GM12865 (cell line): Measurements from ENCODE around the gene KIRREL3.

ENCODE experiments used
- DNase-seq: peaks from one replicate; pipeline ENCODE4 v3.0.0; 2010; ENCODE audit warnings: low read depth
- H3K4me3 ChIP-seq: 2 replicates; pipeline ENCODE4 v1.5.1; 2011; ENCODE audit warnings: mild to moderate bottlenecking, low read depth, low read length, control low read depth
- TF ChIP-seq, protein P1 (sequence below): IDR thresholded peaks from 2 replicates; pipeline ENCODE4 v1.5.1; 2011; ENCODE audit warnings: low read length, control low read depth, low read depth, inconsistent platforms; ENCODE audit not compliant: insufficient read depth; ENCODE audit errors: missing control alignments

Gene KIRREL3

DNA sequence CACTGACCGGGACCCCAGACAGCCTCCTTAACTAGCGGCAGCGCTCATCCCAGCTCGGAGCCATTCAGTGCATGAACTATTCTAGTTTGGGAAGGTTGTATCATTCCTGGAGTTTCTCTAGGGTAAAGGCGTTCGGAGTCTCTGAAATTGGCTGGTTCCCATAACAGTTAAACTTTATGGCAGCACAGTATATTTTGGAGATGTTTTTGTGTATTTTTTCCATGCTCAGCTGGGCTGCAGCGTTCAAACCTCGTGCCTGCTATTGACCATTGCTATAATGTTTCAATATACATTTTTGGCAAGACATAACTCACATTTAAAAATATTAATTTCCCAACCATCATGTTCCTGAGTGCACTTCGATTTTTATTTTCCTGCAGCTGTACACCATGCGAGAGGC, 475.4 kb downstream of the KIRREL3 start:
- DNase-seq = no peak
- TF ChIP-seq, protein P1, sequence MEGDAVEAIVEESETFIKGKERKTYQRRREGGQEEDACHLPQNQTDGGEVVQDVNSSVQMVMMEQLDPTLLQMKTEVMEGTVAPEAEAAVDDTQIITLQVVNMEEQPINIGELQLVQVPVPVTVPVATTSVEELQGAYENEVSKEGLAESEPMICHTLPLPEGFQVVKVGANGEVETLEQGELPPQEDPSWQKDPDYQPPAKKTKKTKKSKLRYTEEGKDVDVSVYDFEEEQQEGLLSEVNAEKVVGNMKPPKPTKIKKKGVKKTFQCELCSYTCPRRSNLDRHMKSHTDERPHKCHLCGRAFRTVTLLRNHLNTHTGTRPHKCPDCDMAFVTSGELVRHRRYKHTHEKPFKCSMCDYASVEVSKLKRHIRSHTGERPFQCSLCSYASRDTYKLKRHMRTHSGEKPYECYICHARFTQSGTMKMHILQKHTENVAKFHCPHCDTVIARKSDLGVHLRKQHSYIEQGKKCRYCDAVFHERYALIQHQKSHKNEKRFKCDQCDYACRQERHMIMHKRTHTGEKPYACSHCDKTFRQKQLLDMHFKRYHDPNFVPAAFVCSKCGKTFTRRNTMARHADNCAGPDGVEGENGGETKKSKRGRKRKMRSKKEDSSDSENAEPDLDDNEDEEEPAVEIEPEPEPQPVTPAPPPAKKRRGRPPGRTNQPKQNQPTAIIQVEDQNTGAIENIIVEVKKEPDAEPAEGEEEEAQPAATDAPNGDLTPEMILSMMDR = no peak
- H3K4me3 ChIP-seq = no peak overlapping the region

DNA sequence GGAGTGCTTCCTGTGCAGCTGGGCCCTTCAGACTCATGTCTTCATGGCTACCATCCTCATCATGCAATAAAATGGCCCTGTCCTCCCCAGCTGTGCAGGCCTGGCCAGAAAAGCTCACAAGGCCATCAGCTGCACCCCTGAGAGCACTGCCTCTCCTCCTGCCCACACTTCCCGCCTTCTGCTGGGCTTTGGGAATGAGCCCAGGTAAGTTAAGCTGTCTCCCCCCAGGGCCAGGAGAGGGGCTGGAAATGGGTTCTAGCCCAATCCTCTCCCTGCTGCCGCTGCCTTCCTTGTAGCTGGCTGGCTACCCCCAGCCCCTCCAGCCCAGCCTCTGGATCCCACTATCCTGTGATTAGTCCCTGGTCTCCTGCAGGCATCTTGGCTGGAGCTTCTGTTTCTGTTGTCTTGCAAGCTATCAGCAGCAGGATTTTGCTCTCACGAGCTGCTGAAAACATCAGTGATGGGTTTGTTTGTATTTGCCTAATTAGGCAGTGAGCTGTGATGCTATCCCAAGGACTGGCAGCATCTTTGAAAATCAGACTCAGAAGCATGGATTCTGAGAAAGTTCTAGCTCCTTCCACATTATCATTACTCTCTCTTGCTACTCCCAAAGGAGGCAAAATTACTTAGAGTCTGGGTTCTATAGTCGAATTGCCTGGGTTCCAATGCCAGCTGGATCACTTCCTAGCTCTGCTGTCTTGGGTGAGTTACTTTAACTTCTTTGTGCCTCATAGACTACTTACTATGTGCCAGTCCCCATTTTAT, 476.9 kb downstream of the KIRREL3 start:
- H3K4me3 ChIP-seq = no peak overlapping the region
- TF ChIP-seq, protein P1 = no peak
- DNase-seq = no peak

DNA sequence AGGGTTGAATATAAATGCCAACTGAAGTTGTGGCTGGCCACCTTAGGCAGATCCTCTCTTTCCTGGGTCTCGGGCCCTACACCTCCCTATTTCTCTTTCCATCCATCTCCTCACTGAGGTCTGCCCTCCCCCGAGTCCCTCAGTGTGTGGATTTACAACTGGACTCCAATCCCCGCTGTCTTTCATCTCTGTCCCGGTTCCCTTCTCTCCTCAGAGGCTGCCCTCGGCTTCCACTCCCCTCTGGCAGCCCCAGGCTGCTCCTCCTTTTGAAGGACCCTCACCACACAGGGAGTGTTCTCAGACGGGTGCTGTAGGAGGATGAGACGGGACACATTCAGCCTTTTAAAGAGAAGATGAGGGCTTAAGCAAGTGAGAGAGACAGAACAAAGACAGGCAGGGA, 478.0 kb downstream of the KIRREL3 start:
- no peak overlapping the region for H3K4me3 ChIP-seq
- TF ChIP-seq, protein P1 = no peak
- no peak for DNase-seq

DNA sequence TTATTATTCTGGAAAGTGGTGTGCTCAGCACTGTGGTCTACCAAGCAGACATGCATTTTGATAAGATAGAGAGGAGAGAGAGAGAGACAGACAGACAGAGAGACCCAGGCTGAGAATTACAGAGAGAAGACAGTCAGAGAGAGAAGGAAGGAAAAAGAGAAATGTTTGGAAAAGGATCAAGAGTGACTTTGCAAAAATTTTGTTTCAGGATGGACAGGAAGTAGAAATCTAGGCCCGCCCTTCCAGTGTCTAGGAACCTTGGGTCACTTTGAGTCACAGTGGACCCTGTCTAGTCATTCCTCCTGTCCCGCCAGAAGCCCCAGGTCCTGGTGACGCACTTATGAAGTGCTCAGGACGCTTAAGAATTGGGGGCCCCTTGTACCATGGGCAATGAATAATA, 478.4 kb downstream of the KIRREL3 start:
- H3K4me3 ChIP-seq = no peak overlapping the region

DNA sequence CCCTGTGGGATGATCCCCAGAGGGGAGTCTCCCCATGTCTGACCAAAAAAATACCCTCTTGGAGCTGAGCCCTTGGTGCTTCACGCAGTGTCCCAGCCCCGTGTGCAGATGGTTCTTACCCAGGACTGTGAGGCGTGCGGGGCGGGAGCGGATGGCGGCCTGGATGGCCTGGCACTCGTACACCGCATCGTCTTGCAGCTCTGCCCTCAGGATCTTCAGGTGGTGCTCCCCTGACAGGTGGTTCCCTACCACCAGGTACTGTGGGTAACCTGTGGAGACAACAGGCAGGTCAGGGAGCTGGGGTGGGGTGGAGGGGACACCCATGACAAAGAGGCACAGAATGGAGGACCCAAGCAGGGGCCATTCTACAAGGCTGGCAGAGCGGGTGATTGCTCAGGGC, 479.4 kb downstream of the KIRREL3 start:
- TF ChIP-seq, protein P1 = no peak
- no peak for DNase-seq

More for the DNA sequence above, 478.4 kb downstream of the KIRREL3 start:
- TF ChIP-seq, protein P1 = no peak
- DNase-seq = no peak

DNA sequence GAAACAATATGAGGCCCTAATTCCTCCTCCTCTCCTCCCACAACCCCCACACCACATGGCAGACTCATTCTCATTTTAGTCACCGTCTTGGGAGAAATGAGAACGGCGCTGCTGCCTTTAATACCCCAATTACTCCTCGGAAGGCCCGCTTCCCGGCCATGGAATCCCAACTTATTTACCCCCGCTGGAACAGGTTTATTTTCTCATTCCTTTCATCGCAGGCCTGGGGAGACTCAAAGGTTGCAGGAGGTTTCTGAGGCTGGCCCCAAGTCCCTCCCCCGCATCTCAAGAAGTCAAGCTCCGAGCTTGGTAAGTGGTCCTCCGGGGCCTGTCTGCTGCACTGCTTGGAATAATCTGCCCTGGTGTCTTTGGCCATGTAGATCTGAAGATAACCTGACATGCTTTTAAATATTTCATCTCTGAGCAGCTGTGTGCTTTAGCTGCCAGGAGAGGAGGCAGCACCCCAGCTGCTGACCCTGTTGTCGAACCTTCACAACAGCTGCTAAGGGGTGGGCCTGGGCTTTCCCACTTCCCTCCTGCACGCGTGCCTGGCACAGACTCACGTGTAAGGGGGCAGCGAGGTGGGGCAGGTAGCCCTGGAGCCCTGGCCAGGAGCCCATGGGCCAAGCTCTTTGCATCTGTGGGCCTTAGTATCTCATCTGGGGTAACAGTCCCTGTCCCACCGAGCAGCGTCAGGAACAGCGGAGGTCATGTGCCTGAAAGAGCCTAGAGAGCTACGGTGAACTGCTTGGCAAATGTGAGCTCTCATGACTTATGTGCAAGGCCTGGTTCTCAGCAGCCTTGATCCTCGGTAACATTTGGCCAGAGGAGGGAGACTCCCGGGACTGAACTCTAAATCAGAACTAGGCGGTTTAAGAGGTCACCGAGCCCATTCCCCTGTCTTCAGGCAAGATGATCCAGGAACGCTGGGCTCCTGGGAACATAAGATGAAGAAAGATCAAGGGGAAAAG, 480.5 kb downstream of the KIRREL3 start:
- no peak for DNase-seq
- TF ChIP-seq, protein P1 = no peak
- no peak overlapping the region for H3K4me3 ChIP-seq

More for the DNA sequence above, 479.4 kb downstream of the KIRREL3 start:
- no peak overlapping the region for H3K4me3 ChIP-seq
